CD4-positive, CD25-positive, alpha-beta regulatory T cell (primary cell): ENCODE measurements around the gene RBM22. TPM values are rescaled to one million over a fixed set of nuclear protein-coding genes. Genes with fewer than 3 reads are reported as not detected.

ENCODE experiments used
- ATAC-seq, 2 donors: fragments of 150-1000 bp; cut with Tn5 transposase; one replicate each; pipeline ENCODE4 v1.10.0; 2021; ENCODE audit warnings: low read depth in 2 of 2, moderate number of reproducible peaks in 2 of 2, moderate library complexity in 1 of 2
- DNase-seq, 3 donors: peaks; one replicate each; pipeline versions ENCODE4 v3.0.0 to v3.0.0-alpha.2; 2012 to 2022; ENCODE audit warnings: mixed read lengths in 1 of 3
- H3K27ac ChIP-seq: one replicate; pipeline ENCODE4 v1.7.0; 2013; ENCODE audit warnings: mild to moderate bottlenecking, low read length; ENCODE audit not compliant: insufficient read depth, poor library complexity, severe bottlenecking
- H3K27me3 ChIP-seq: one replicate; pipeline ENCODE4 v1.7.0; 2013; ENCODE audit warnings: low read length; ENCODE audit not compliant: control insufficient read depth, insufficient read depth
- H3K36me3 ChIP-seq: one replicate; pipeline ENCODE4 v1.7.0; 2013; ENCODE audit warnings: mild to moderate bottlenecking, low read length, moderate library complexity; ENCODE audit not compliant: control insufficient read depth, insufficient read depth
- H3K4me1 ChIP-seq: 2 replicates; pipeline ENCODE4 v1.7.0; 2013; ENCODE audit warnings: mild to moderate bottlenecking, low read length; ENCODE audit not compliant: insufficient read depth, control insufficient read depth, poor library complexity, severe bottlenecking
- H3K4me3 ChIP-seq: one replicate; pipeline ENCODE4 v1.7.0; 2013; ENCODE audit warnings: low read depth, mild to moderate bottlenecking, low read length, moderate library complexity
- H3K9me3 ChIP-seq, 2 experiments: 1 replicate in 1 of 2; 2 replicates in 1 of 2; pipeline ENCODE4 v1.7.0; 2013; ENCODE audit warnings: low read length in 2 of 2, mild to moderate bottlenecking in 1 of 2, moderate library complexity in 1 of 2; ENCODE audit not compliant: control insufficient read depth in 2 of 2
- H3K27ac Mint-ChIP-seq, 3 donors: one replicate each; pipeline ENCODE4 v1.8.0; 2020 to 2022; ENCODE audit warnings: mild to moderate bottlenecking in 3 of 3, mixed read lengths in 3 of 3, moderate library complexity in 2 of 3
- H3K27me3 Mint-ChIP-seq: one replicate; pipeline ENCODE4 v1.8.0; 2022; ENCODE audit warnings: mild to moderate bottlenecking, mixed read lengths
- H3K36me3 Mint-ChIP-seq: one replicate; pipeline ENCODE4 v1.8.0; 2020; ENCODE audit warnings: mixed read lengths
- H3K4me1 Mint-ChIP-seq, 4 donors: one replicate each; pipeline ENCODE4 v1.8.0; 2020 to 2022; ENCODE audit warnings: mixed read lengths in 4 of 4, mild to moderate bottlenecking in 1 of 4
- H3K4me3 Mint-ChIP-seq, 4 donors: one replicate each; pipeline ENCODE4 v1.8.0; 2020 to 2022; ENCODE audit warnings: mild to moderate bottlenecking in 4 of 4, mixed read lengths in 4 of 4, moderate library complexity in 3 of 4
- H3K9me3 Mint-ChIP-seq, 7 donors: one replicate each; pipeline ENCODE4 v1.8.0; 2020 to 2022; ENCODE audit warnings: mixed read lengths in 7 of 7, mild to moderate bottlenecking in 3 of 7, moderate library complexity in 2 of 7
- polyA plus RNA-seq, 4 donors: library from polyadenylated mRNA; unstranded; fragments of 300-500 nt; fragmentation: Illumina TruSeq; gene quantifications; one replicate each; pipeline ENCODE4 v1.2.3, GENCODE V29; 2021
- total RNA-seq: library from RNA; stranded (reverse); gene quantifications from one replicate; pipeline ENCODE4 v1.2.3, GENCODE V29; 2022

Gene RBM22
- total and polyA plus RNA-seq, 5 donors from 2014 or later = 67.9 to 109 (median 70.5) TPM

- Histone ChIP-seq H3K27ac (no peak overlapping the region), H3K36me3 (no peaks in the 10 kb centered on the region), H3K4me3 (no peak overlapping the region), H3K9me3 (no peaks in the 10 kb centered on the region), H3K4me1 (no peaks in the 10 kb centered on the region), H3K27me3 (no peaks in the 10 kb centered on the region)
- peaks cover 0 to 2% (median 0%) of the 10 kb centered on the region in 7 donors for H3K9me3 Mint-ChIP-seq
- ATAC-seq (no peak), DNase-seq (no peak)
- peaks cover 13% of the 10 kb centered on the region for H3K27me3 Mint-ChIP-seq
- H3K4me3 Mint-ChIP-seq = no peak overlapping the region
- no peaks in the 10 kb centered on the region for H3K36me3 Mint-ChIP-seq
- no peaks in the 10 kb centered on the region for H3K4me1 Mint-ChIP-seq
- H3K27ac Mint-ChIP-seq = no peak overlapping the region
These were observed 57.7 kb downstream of the RBM22 start for GRCh38 chr5:150642991-150643710.

- DNase-seq (no peak), ATAC-seq (no peak)
- H3K4me3 ChIP-seq = no peak overlapping the region
- no peak overlapping the region for H3K27ac Mint-ChIP-seq
- H3K27me3 Mint-ChIP-seq = peaks cover 13% of the 10 kb centered on the region
- H3K9me3 ChIP-seq = no peaks in the 10 kb centered on the region
- no peaks in the 10 kb centered on the region for H3K36me3 ChIP-seq
- H3K4me3 Mint-ChIP-seq = no peak overlapping the region
- peaks cover 0 to 1% (median 0%) of the 10 kb centered on the region in 7 donors for H3K9me3 Mint-ChIP-seq
- H3K36me3 Mint-ChIP-seq = no peaks in the 10 kb centered on the region
- no peaks in the 10 kb centered on the region for H3K27me3 ChIP-seq
- no peaks in the 10 kb centered on the region for H3K4me1 ChIP-seq
- no peaks in the 10 kb centered on the region for H3K4me1 Mint-ChIP-seq
- H3K27ac ChIP-seq = no peak overlapping the region
These were observed 58.3 kb downstream of the RBM22 start for GRCh38 chr5:150642567-150642927.

GRCh38 chr5:150641824-150642566, 58.9 kb downstream of the RBM22 start:
- no peaks in the 10 kb centered on the region for H3K36me3 Mint-ChIP-seq
- Histone ChIP-seq H3K36me3 (no peaks in the 10 kb centered on the region), H3K9me3 (no peaks in the 10 kb centered on the region), H3K27me3 (no peaks in the 10 kb centered on the region), H3K4me1 (no peaks in the 10 kb centered on the region), H3K27ac (no peak overlapping the region), H3K4me3 (no peak overlapping the region)
- no peak for DNase-seq
- peaks cover 13% of the 10 kb centered on the region for H3K27me3 Mint-ChIP-seq
- no peaks in the 10 kb centered on the region for H3K9me3 Mint-ChIP-seq
- H3K4me1 Mint-ChIP-seq = no peaks in the 10 kb centered on the region
- no peak overlapping the region for H3K27ac Mint-ChIP-seq
- ATAC-seq = no peak
- no peak overlapping the region for H3K4me3 Mint-ChIP-seq

GRCh38 chr5:150641006-150641570, 59.8 kb downstream of the RBM22 start:
- DNase-seq (no peak), ATAC-seq (no peak)
- no peaks in the 10 kb centered on the region for H3K4me1 Mint-ChIP-seq
- H3K9me3 Mint-ChIP-seq = peaks cover 0 to 3% (median 0%) of the 10 kb centered on the region in 7 donors
- Histone ChIP-seq H3K27me3 (no peaks in the 10 kb centered on the region), H3K27ac (no peak overlapping the region), H3K36me3 (no peaks in the 10 kb centered on the region), H3K4me3 (no peak overlapping the region), H3K9me3 (no peaks in the 10 kb centered on the region), H3K4me1 (no peaks in the 10 kb centered on the region)
- H3K36me3 Mint-ChIP-seq = no peaks in the 10 kb centered on the region
- peaks cover 18% of the 10 kb centered on the region for H3K27me3 Mint-ChIP-seq
- H3K4me3 Mint-ChIP-seq = no peak overlapping the region
- no peak overlapping the region for H3K27ac Mint-ChIP-seq

Other genes starting within 250 kb of the RBM22 start
- gene NDST1, start 192.9 kb downstream of the RBM22 start, total RNA-seq = 2.4 TPM
- not detected for gene NDST1, start 192.9 kb downstream of the RBM22 start, polyA plus RNA-seq
- 0.07 TPM for gene SYNPO, start 60.4 kb downstream of the RBM22 start, total RNA-seq
- gene SYNPO, start 60.4 kb downstream of the RBM22 start, polyA plus RNA-seq = not detected
- not detected for gene MYOZ3, start 39.8 kb downstream of the RBM22 start, total RNA-seq
- gene MYOZ3, start 39.8 kb downstream of the RBM22 start, polyA plus RNA-seq = under 1 TPM in 2 of 4 donors, not detected in 2; 0.08 to 0.10 TPM
- 85.8 TPM for gene DCTN4, start 58.0 kb upstream of the RBM22 start, total RNA-seq
- gene DCTN4, start 58.0 kb upstream of the RBM22 start, polyA plus RNA-seq = 10 to 100 TPM in 2 of 4 donors, 1 to 10 TPM in 2; 7.7 to 12.3 (median 9.5) TPM
- 3.8 TPM for gene SMIM3, start 77.7 kb upstream of the RBM22 start, total RNA-seq
- 10 to 100 TPM in 1 of 4 donors, 1 to 10 TPM in 3; 3.7 to 12.2 (median 7.6) TPM for gene SMIM3, start 77.7 kb upstream of the RBM22 start, polyA plus RNA-seq
- 1.8 TPM for gene IRGM, start 145.5 kb upstream of the RBM22 start, total RNA-seq
- gene IRGM, start 145.5 kb upstream of the RBM22 start, polyA plus RNA-seq = 1 to 10 TPM in 2 of 4 donors, under 1 TPM in 2; 0.37 to 1.9 (median 1.4) TPM
- 0.54 TPM for gene ZNF300, start 203.9 kb upstream of the RBM22 start, total RNA-seq
- gene ZNF300, start 203.9 kb upstream of the RBM22 start, polyA plus RNA-seq = under 1 TPM in 3 of 4 donors, not detected in 1; 0.08 to 0.33 (median 0.25) TPM